HG02981 (cell line): ENCODE results near the gene COMMD10.
"Not testable (repeated sequence)": the region's sequence is repeated elsewhere in the genome, so short reads cannot be mapped to it uniquely, and the experiment has no call there.

Experiments used
- ATAC-seq: cut with Tn5 transposase; IDR thresholded peaks from one replicate; pipeline ENCODE4 v1.9.1; 2021; ENCODE audit warnings: mild to moderate bottlenecking, moderate library complexity; ENCODE audit not compliant: unreplicated experiment

The COMMD10 gene

GRCh38 chr5:116084871-116085715, at the start of gene COMMD10:
TSS of gene COMMD10 (plus strand) at chr5:116085025.
- peak; percentile 95 for ATAC-seq

GRCh38 chr5:116035123-116035522, 49.7 kb upstream of the COMMD10 start:
- no peak for ATAC-seq

GRCh38 chr5:116037236-116037822, 47.5 kb upstream of the COMMD10 start:
- no peak for ATAC-seq

DNA sequence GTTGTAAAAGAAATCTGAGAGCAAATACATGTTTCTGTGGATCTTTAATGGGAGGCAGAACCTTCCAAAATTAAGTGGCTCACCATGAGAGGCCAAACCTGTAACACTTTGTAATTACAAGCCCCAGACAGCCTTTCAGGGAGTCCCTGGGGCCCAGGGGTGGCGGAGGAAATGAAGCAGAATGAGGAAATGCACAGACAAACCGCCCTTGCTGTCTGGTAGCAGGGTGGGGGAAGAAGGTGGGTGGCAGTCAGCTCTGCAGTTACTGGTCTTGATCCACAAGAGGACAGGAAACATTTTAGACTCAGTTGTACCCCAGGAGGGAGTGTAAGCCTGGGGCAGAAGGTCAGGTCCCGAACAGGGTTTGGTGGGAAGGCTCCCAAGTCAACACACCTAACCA, 46.0 kb upstream of the COMMD10 start:
- peak; percentile 87 for ATAC-seq

DNA sequence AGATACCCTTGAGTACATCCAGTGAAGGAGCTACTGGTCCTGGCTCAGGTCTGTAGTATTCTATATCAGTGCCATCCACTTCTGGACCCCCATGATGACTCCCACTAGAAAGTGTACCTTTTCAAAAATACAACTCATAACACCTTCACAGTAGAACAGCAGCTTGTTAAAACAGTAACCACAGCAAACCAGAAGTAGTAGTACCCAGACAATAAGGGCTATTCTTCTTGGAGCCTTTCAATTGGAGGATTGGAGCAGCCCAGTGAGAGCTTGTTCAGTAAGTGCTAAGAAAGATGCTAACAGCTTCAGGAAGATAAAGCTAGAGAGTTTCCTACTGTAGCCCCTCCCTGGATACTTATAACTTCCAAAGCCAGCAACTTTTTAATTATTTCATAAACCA, 42.5 kb upstream of the COMMD10 start:
- no peak for ATAC-seq

DNA sequence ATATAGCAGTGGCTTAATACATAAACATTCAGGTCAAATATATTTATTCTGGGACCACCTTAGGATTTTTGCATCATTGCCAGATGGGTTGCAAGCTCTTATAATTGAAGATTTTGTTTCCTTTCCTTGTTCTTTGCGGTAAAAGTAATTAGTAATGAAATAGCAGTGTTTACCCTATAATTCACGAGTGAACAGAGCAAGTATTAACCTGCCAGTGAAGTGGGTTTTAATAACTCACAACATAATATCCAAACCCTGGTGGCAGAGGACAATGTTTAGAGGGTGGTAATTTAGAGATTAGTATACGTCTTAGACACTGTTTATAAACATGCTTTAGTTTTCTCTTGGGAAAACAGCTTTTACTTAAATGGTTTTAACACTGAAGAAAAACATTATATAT, 40.8 kb upstream of the COMMD10 start:
- no peak for ATAC-seq

DNA sequence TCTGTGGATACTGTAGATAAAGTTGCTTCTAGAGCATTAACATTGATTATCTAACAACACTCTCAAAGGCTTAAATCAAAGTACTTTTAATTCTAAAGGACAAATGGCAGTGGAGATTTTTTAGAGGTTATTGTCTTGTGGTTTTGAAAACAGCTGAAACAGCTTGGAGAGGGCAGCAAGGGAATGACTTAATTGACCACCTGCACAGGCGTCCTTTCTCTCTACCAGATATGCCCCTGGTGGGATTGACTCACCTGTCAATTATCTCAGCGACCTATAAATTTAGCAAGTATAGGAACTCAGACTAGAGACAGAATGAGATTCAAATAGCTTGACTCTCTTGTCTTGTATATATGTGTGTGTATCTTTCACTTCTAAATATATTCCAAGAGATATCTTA, 39.0 kb upstream of the COMMD10 start:
- no peak for ATAC-seq

DNA sequence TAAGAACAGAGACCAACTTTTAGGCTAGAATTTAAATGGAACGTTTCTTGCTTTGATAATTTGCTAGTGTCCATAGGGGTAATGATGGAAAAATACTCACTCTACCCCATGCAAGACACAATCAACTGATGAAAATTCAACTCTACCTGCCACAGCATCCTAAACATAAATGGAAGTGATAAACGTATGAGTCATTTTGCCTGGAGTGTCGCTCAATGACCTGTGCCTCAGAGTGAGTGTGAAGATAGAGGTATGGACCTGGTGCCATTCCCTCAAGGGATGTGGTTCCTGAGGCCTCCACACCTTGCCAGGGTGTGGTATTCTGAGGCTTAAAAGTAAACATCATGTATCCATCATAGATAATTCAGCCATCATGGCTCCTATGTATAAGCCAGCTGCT, 38.6 kb upstream of the COMMD10 start:
- no peak for ATAC-seq

GRCh38 chr5:116046823-116047222, 38.0 kb upstream of the COMMD10 start:
- no peak for ATAC-seq

DNA sequence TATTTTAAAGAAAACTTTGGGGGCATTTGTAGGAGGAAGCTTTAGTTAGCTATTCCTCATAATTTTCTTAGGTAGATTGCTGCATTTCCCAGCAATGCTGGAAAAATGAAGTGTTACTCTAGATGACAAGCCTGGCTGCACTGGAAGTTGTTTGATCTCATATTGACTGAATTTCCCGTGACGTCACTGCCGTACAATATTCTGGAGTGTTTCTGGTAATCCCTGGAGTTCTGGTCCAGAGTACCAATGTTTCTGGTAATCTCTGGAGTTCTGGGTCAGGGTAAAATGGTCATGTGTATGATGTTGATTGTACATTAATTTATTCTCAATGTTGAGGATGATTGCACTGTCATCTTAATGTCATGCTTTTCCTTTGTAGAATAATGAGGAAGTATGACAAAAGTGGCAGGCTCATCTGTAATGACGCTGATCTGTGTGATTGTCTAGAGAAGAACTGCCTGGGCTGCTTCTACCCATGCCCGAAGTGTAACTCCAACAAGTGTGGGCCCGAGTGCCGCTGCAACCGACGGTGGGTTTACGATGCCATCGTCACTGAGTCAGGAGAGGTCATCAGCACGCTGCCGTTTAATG, 26.4 kb upstream of the COMMD10 start:
- ATAC-seq, result no peak

GRCh38 chr5:116062352-116062751, 22.5 kb upstream of the COMMD10 start:
- no peak for ATAC-seq

DNA sequence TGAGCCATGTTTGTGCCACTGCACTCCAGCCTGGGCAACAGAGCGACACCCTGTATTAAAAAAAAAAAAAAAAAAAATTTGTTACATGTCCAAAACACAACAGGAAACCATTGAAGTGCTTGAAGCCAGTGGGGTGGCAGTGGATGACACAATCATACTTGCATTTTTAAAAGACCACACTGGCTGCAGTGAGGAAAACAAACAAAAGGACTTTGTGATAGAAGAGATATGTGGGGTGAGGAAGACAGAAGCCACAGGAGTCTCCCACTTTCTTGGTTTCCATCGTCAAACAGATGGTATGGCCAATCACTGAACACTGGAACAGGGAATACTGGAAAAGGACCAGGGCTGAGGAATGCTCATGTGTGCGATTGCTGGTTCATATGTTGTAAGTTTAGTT, 20.9 kb upstream of the COMMD10 start:
- ATAC-seq, result no peak

DNA sequence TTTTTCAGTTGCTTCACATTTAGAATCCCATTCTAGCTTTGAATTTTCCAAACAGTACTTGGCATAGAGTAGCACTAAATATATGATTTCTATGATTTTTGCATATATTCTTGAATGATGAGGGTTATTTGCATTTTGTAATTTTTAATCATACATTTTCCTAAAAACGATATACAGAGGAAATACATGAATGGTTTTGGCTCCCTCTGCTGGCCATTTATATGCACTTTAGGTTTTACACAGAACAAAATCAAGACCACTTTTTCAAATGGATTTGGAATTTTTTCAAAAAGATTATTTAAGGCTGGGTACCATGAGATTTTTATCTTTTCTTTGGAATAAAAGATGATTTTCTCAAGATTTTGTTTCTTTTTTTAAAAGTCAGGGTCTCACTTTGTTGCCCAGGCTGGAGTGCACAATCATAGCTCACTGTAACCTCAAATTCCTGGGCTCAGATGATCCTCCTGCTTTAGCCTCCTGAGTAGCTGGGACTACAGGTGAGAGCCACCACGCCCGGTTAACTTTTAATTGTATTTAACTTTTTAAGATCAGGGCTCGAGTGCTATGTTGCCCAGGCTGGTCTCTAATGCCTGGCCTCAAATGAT, 16.7 kb upstream of the COMMD10 start:
- ATAC-seq, result no peak

DNA sequence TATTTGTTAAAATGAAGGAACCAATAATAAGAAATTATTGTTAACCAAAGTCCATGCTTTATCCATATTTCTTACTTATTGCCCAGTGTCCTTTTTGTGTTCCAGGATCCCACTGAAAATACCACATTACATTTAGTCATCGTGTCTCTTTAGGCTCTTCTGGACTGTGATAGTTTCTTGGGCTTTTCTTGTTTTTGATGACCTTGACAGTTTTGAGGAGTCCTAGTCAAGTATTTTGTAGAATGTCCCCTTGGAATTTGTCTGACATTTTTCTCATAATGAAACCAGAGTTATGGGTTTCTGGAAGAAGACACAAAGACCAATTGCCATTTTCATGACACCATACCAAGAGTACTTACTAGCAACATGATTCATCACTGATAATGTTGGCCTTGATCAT, 13.6 kb upstream of the COMMD10 start:
- ATAC-seq, result no peak

GRCh38 chr5:116075191-116075831, 9.5 kb upstream of the COMMD10 start:
- ATAC-seq, result no peak

DNA sequence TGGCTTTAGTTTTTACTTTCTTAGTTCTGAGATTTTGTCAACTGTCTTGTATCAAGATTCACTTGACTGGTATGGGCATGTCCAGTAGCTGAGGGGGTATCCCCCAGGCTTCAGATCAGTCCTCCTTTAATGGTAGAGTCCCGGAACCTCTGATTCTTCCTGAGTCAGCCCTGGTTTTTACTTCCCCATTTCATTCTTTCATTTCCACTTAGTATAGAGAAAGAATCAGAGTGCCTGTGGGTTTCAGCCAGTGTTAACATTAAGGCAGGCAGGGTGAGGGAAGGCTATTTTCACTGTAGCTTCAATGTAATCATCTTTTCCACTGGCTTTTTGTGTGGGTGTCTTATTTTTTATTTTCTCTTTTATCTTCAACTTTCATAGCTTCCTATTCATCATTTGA, 8.3 kb upstream of the COMMD10 start:
- ATAC-seq, result peak; percentile 98

GRCh38 chr5:116078199-116078598, 6.6 kb upstream of the COMMD10 start:
- ATAC-seq, result no peak

GRCh38 chr5:116084287-116084691, 536 bp upstream of the COMMD10 start:
- peak; percentile 34 for ATAC-seq

DNA sequence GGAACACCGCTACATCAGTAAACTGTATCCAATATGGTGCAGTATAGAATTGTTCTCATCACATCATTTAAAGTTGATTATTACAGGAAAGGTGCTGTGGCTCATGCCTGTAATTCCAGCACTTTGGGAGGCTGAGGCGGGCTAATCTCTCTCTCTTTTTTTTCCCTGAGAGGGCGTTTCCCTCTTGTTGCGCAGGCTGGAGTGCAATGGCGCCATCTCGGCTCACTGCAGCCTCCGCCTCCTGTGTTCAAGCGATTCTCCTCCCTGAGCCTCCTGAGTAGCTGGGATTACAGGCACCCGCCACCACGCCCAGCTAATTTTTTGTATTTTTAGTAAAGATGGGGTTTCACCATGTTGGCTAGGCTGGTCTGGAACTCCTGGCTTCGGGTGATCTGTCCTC, 1.5 kb downstream of the COMMD10 start:
- ATAC-seq, result not testable (repeated sequence)

DNA sequence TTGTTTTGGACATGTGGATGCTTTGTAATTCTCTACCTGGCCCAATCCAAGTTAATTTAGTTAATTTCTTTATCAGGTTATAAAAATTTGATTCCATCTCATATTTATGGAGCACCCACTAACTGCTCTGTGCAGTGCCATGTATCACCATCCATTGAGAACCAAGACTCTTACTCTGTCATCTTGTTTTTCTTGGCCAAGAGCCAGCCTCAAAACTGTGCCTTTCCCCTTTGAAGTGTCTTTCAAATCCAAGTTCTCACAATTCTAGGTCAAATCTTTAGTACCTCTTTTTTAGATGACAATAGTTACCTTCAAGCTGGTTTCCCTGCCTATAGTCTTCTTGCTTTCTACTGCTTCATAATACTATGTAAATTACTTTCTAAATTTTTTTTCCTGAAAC, 3.2 kb downstream of the COMMD10 start:
- no peak for ATAC-seq

GRCh38 chr5:116090302-116090701, 5.5 kb downstream of the COMMD10 start:
- no peak for ATAC-seq
